Adipose tissue (tissue), 3 donors: ENCODE results near the gene DSC3. TPM values are rescaled to one million over a fixed set of nuclear protein-coding genes. Genes with fewer than 3 reads are reported as not detected.
"Not testable (repeated sequence)": the region's sequence is repeated elsewhere in the genome, so short reads cannot be mapped to it uniquely, and the experiment has no call there.

Experiments used
- H3K27ac ChIP-seq: one replicate; pipeline ENCODE4 v1.5.1; 2013; ENCODE audit warnings: low read depth, low read length
- WGBS, 3 donors: extraction: QIAGEN DNeasy Blood & Tissue Kit; methylation state at CpG; one replicate each; pipeline ENCODE4 v1.1.7; 2013; 5-methylcytosine and 5-hydroxymethylcytosine counted together
- polyA plus RNA-seq, 3 donors: library from polyadenylated mRNA; stranded (reverse); fragments of 200-250 nt; gene quantifications; one replicate each; pipeline ENCODE4 v1.2.3, GENCODE V29; 2013
- donor health status: healthy with polysubstance abuse.
- donor health status: Bipolar disorder and iron deficiency.
- donor health status: healthy.

DSC3 gene
- polyA plus RNA-seq, 3 donors = 0.05 to 1.0 (median 0.73) TPM

- WGBS, 3 donors = 52 to 77% (median 63%) methylated on average over 3 of the region's 3 CpGs
Observed at GRCh38 chr18:31044926-31045325, 2.4 kb upstream of the DSC3 start.

GRCh38 chr18:31043709-31044108, 1.2 kb upstream of the DSC3 start:
- 59 to 75% (median 71%) methylated on average over 7 of the region's 7 CpGs for WGBS, 3 donors
- H3K27ac ChIP-seq = no peak overlapping the region

More at GRCh38 chr18:31044926-31045325, 2.4 kb upstream of the DSC3 start:
- H3K27ac ChIP-seq = no peak overlapping the region

GRCh38 chr18:31042084-31042405, 497 bp downstream of the DSC3 start:
- no peak overlapping the region for H3K27ac ChIP-seq
- 0 to 4% (median 2%) methylated on average over 17 of the region's 17 CpGs for WGBS, 3 donors

- H3K27ac ChIP-seq = no peak overlapping the region
- WGBS, 3 donors = 3 to 4% (median 3%) methylated on average over 52 of the region's 52 CpGs
Observed at GRCh38 chr18:31041271-31042083, 1.1 kb downstream of the DSC3 start.

- WGBS, 3 donors = 7 to 13% (median 8%) methylated on average over 18 of the region's 18 CpGs
- no peak overlapping the region for H3K27ac ChIP-seq
Observed at GRCh38 chr18:31040686-31041270, 1.8 kb downstream of the DSC3 start.

- no peak overlapping the region for H3K27ac ChIP-seq
- WGBS, 3 donors = 65 to 66% (median 66%) methylated on average over 3 of the region's 3 CpGs
Observed at GRCh38 chr18:31039426-31039825, 3.1 kb downstream of the DSC3 start.

- WGBS, 3 donors = 82 to 91% (median 89%) methylated on average over 5 of the region's 5 CpGs
- H3K27ac ChIP-seq = not testable (repeated sequence)
Observed at GRCh38 chr18:31037686-31038085, 4.9 kb downstream of the DSC3 start.

GRCh38 chr18:31034541-31034940, 8.0 kb downstream of the DSC3 start:
- no peak overlapping the region for H3K27ac ChIP-seq
- WGBS, 3 donors = 81 to 86% (median 84%) methylated on average over 4 of the region's 4 CpGs

GRCh38 chr18:31030574-31031278, 11.8 kb downstream of the DSC3 start:
- 64 to 74% (median 73%) methylated on average over 4 of the region's 4 CpGs for WGBS, 3 donors
- H3K27ac ChIP-seq = no peak overlapping the region

GRCh38 chr18:31015715-31016434, 26.7 kb downstream of the DSC3 start:
- WGBS, 3 donors = 90 to 93% (median 90%) methylated on average over 3 of the region's 3 CpGs
- H3K27ac ChIP-seq = no peak overlapping the region

- WGBS, 3 donors = 77 to 93% (median 91%) methylated on average over 7 of the region's 7 CpGs
- not testable (repeated sequence) for H3K27ac ChIP-seq
Observed at GRCh38 chr18:31011455-31011854, 31.1 kb downstream of the DSC3 start.

- no peak overlapping the region for H3K27ac ChIP-seq
- 86 to 93% (median 92%) methylated on average over 4 of the region's 4 CpGs for WGBS, 3 donors
Observed at GRCh38 chr18:31010601-31011000, 31.9 kb downstream of the DSC3 start.

- WGBS, 3 donors = 79 to 82% (median 79%) methylated on average over 8 of the region's 8 CpGs
Observed at GRCh38 chr18:30999887-31000628, 42.5 kb downstream of the DSC3 start.

GRCh38 chr18:30999186-30999585, 43.4 kb downstream of the DSC3 start:
- no peak overlapping the region for H3K27ac ChIP-seq
- WGBS, 3 donors = 29 to 43% (median 40%) methylated on average over 2 of the region's 2 CpGs

More at GRCh38 chr18:30999887-31000628, 42.5 kb downstream of the DSC3 start:
- H3K27ac ChIP-seq = no peak overlapping the region

GRCh38 chr18:30997223-30997622, 45.3 kb downstream of the DSC3 start:
- WGBS, 3 donors = 57 to 66% (median 59%) methylated on average over 2 of the region's 2 CpGs
- H3K27ac ChIP-seq = no peak overlapping the region

- 78 to 90% (median 79%) methylated on average over 2 of the region's 2 CpGs for WGBS, 3 donors
- no peak overlapping the region for H3K27ac ChIP-seq
Observed at GRCh38 chr18:30992231-30992630, 50.3 kb downstream of the DSC3 start.

- no peak overlapping the region for H3K27ac ChIP-seq
- WGBS, 3 donors = 75 to 82% (median 81%) methylated on average over 5 of the region's 5 CpGs
Observed at GRCh38 chr18:30991397-30991796, 51.1 kb downstream of the DSC3 start.

GRCh38 chr18:30989141-30989540, 53.4 kb downstream of the DSC3 start:
- WGBS, 3 donors = 59 to 70% (median 62%) methylated on average over 1 of the region's 1 CpG

More at GRCh38 chr18:30989141-30989540, 53.4 kb downstream of the DSC3 start:
- no peak overlapping the region for H3K27ac ChIP-seq
